GM12864 (cell line): ENCODE data around the gene FIBCD1.

Experiments used
- DNase-seq: peaks from one replicate; pipeline ENCODE4 v3.0.0-alpha.2; 2011; ENCODE audit warnings: low read depth
- H3K4me3 ChIP-seq: 2 replicates; pipeline ENCODE4 v1.5.1; 2011; ENCODE audit warnings: mild to moderate bottlenecking, low read depth, low read length, control low read depth
- TF ChIP-seq, protein P1 (sequence below): IDR thresholded peaks from 2 replicates; pipeline ENCODE4 v1.5.1; 2011; ENCODE audit warnings: low read depth, mild to moderate bottlenecking, moderate library complexity, low read length, control low read depth, inconsistent platforms; ENCODE audit errors: missing control alignments

FIBCD1 gene

DNA sequence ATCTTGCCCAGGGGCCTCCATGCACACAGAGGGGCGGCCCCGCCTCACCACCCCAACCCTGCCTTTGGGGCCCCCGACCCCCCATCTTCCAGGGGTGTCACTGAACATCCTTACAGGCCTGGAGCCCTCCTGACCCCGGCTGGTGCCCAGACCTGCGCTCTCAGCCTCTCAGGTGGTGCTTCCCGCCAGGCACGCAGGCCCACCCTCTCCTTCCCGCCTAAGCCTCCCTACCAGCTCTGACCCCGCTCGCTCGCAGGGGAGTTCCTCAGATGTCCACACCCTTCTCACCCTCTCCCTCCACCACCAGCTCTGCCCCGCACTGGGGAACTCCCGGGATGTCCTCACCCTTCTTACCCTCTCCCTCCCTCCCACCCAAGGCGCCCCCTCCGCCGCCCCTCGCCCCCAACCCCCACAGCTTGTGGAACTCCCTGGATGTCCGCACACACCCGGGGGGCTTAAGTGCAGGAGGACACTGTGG is 30.1 kb downstream of the FIBCD1 start:
- H3K4me3 ChIP-seq: no peak overlapping the region
- TF ChIP-seq, protein P1, sequence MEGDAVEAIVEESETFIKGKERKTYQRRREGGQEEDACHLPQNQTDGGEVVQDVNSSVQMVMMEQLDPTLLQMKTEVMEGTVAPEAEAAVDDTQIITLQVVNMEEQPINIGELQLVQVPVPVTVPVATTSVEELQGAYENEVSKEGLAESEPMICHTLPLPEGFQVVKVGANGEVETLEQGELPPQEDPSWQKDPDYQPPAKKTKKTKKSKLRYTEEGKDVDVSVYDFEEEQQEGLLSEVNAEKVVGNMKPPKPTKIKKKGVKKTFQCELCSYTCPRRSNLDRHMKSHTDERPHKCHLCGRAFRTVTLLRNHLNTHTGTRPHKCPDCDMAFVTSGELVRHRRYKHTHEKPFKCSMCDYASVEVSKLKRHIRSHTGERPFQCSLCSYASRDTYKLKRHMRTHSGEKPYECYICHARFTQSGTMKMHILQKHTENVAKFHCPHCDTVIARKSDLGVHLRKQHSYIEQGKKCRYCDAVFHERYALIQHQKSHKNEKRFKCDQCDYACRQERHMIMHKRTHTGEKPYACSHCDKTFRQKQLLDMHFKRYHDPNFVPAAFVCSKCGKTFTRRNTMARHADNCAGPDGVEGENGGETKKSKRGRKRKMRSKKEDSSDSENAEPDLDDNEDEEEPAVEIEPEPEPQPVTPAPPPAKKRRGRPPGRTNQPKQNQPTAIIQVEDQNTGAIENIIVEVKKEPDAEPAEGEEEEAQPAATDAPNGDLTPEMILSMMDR: no peak
- DNase-seq: no peak

DNA sequence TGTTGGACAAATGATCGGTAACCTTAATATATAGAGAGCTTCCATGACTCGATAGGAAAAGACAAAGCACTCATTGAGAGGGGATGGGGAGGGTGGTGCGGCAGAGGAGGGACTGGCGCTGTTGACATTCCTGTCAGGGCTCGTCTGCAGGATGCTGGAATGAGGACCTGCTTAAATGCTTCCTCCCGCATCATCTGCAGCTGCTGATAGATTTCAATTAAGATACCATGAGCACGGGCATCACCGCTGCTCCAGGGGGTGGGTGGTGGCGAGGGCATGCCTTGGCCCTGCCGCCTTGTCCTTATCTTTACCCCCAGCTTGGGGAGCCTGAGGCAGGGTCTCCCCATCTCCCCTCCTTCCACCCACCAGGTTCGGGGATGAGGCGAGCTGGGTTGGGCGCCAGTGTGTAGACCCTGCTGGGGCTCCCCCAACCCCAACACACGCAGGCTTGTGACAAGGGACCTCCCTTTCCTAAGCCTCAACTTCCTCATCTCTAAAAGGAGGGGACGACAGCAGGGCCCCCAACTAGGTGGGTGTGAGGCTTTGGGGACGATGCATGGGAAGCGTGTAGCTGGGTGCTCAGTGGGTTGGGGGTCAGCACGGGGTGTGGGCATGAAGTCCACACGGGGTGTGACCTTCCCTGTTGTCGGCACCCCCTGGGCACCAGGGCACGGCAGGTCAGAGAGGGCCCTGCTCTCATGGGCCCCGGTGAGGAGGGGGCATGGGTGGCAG is 30.7 kb downstream of the FIBCD1 start:
- no peak overlapping the region for H3K4me3 ChIP-seq
- TF ChIP-seq, protein P1: no peak
- DNase-seq: no peak

DNA sequence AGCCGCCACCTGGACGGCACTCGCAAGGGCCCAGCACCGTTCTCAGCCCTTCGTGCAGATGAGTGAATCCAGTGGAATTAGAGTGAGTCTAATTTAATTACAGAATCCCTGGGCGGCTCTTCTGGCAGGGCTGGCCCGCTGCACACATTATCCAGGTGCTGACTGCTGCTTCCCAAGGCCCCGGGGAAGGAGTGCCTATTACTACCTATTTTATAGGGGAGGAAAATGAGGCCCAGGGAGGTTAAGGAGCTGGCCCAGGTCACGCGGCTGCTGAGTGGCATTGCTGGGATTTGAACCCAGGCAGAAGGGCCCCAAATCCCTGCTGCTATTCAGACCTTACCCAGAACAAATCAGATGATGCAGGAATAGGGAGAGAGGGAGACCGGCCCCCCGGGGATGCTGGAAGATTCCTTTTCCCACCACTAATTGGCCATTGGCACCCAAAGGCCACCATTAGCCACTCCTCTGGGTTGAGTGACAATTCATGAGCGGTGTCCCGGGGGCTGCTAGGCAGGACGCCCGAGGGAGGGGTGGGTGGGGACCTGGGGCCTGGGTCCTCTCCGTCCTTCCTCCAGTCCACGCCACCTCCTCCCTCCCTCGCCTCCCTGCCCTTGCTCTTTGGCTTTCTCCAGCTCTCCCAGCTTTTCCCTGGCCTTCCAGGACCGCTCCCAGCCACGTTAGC is 32.2 kb downstream of the FIBCD1 start:
- TF ChIP-seq, protein P1: no peak
- H3K4me3 ChIP-seq: no peak overlapping the region
- DNase-seq: no peak

DNA sequence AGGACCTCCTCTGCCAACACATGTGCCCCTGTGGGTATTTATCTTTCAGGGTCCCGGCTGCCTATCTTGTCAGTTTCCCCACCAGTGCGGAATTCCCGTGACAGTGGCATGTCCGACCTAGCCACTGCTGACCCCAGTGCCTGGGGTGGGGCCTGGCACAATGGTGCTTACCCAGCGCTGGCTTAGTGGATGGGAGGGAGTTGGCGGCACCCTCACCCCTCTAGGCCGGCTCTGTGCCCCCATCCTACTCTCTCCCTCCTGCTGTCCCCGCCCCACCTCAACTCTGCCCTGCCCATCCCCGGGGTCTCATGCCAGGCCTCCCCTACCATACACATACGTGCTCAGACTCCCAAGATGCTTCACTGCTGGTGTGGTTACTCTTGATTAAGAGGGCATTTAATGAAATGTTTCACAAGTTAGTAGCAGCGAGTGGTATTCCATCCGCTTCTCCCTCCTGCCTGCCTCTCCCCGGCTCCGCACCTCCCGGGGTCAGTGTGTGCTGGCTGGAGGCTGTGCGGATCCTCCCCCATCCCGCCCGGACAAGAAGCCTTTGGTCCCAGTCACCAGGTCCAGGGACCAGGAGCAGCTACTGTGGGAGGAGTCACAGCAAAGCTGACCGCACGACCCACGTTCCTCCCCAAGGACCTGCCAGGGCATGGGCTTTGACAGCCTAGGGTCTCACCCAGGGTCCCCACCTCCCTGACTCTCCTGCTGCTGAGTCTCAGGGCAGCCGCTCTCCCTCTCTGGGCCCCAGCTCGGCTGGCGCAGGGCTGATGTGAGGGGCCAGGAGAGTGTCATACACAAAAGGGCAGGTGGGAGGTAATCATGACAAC is 32.9 kb downstream of the FIBCD1 start:
- TF ChIP-seq, protein P1: no peak
- no peak overlapping the region for H3K4me3 ChIP-seq
- DNase-seq: no peak

DNA sequence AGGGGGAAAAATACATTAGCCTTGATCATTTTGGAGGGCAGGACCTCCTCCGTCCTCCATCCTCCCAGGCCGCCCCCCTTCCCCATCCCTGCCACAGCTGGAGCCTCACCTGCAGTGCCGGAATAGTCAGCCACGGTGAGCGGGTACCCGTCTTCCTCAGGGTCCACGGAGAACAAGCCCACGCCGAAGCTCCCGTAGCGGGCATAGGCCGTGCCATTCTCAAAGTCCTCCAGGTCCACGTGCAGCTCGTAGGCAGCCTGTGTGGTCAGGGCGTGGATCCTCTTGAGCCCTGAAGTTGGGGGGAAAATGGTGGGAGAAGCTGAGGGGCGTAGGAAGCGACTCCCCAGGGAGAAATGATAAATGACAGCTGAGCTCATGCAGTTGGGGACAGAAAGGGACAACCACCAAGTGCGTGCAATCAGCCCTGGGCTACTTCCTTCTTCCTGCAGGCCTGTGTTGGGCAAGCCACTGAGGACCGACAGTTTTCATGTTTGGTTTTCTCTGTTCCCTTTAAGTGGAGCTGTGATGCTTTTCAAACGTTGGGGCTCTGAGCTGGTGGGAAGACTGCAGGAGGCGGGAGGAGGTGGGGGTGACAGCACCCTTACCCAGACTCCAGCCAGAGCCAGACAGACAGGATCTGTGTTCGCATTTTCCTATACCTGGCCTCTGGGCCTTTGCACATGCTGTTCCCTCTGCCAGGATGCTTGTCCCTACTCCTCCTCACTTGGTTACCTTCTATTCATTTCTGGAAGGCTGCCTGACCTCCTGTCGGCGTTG is 33.7 kb downstream of the FIBCD1 start:
- H3K4me3 ChIP-seq: no peak overlapping the region
- DNase-seq: no peak
- TF ChIP-seq, protein P1: no peak
